ENCODE measurements around the gene EIF4E.
"Not testable (repeated sequence)": the region's sequence is repeated elsewhere in the genome, so short reads cannot be mapped to it uniquely, and the experiment has no call there.

The EIF4E gene

GRCh38 chr4:98873059-98873458 lies 55.9 kb downstream of the EIF4E start:
- no peak for DNase-seq (ENCODE audit: low read depth)

- not testable (repeated sequence) for DNase-seq (ENCODE audit: low read depth)
Measured at GRCh38 chr4:98872120-98872906, 56.6 kb downstream of the EIF4E start.

GRCh38 chr4:98867648-98868047 lies 61.3 kb downstream of the EIF4E start:
- no peak for DNase-seq (ENCODE audit: low read depth)

GRCh38 chr4:98865059-98865458 lies 63.9 kb downstream of the EIF4E start:
- DNase-seq (ENCODE audit: low read depth): no peak

- no peak for DNase-seq (ENCODE audit: low read depth)
Measured at GRCh38 chr4:98864560-98864959, 64.4 kb downstream of the EIF4E start.

- no peak for DNase-seq (ENCODE audit: low read depth)
Measured at GRCh38 chr4:98862371-98862770, 66.6 kb downstream of the EIF4E start.

GRCh38 chr4:98861100-98861884 lies 67.6 kb downstream of the EIF4E start:
- DNase-seq (ENCODE audit: low read depth): no peak

GRCh38 chr4:98851806-98852205 lies 77.1 kb downstream of the EIF4E start:
- DNase-seq (ENCODE audit: low read depth): peak; percentile 12

GRCh38 chr4:98850937-98851336 lies 78.0 kb downstream of the EIF4E start:
- DNase-seq (ENCODE audit: low read depth): no peak

GRCh38 chr4:98848448-98848847 lies 80.5 kb downstream of the EIF4E start:
- DNase-seq (ENCODE audit: low read depth): no peak

GRCh38 chr4:98845960-98846359 lies 83.0 kb downstream of the EIF4E start:
- no peak for DNase-seq (ENCODE audit: low read depth)

- not testable (repeated sequence) for DNase-seq (ENCODE audit: low read depth)
Measured at GRCh38 chr4:98842917-98843316, 86.0 kb downstream of the EIF4E start.

GRCh38 chr4:98838977-98839618 lies 89.8 kb downstream of the EIF4E start:
- peak; percentile 15 for DNase-seq (ENCODE audit: low read depth)

GRCh38 chr4:98838531-98838930 lies 90.4 kb downstream of the EIF4E start:
- no peak for DNase-seq (ENCODE audit: low read depth)

GRCh38 chr4:98833384-98833783 lies 95.5 kb downstream of the EIF4E start:
- no peak for DNase-seq (ENCODE audit: low read depth)

GRCh38 chr4:98831036-98831435 lies 97.9 kb downstream of the EIF4E start:
- DNase-seq (ENCODE audit: low read depth): not testable (repeated sequence)
